HUDEP-2 (cell line): Measurements from ENCODE around the gene ZNF275.

Experiments used
- DNase-seq, 76 experiments: peaks; one replicate each; lab custom pipeline; 2025; ENCODE audit not compliant: unreplicated experiment in 76 of 76; lab: John Stamatoyannopoulos, UW

The ZNF275 gene

GRCh38 chrX:153353416-153353815, 19.5 kb downstream of the ZNF275 start:
- DNase-seq, result no peak

GRCh38 chrX:153357877-153358276, 23.9 kb downstream of the ZNF275 start:
- no peak for DNase-seq

- no peak for DNase-seq
These were observed 27.9 kb downstream of the ZNF275 start for GRCh38 chrX:153361781-153362397.

GRCh38 chrX:153365670-153366069, 31.7 kb downstream of the ZNF275 start:
- no peak for DNase-seq

- DNase-seq, result no peak
These were observed 32.2 kb downstream of the ZNF275 start for GRCh38 chrX:153366119-153366518.

GRCh38 chrX:153366878-153367538, 33.1 kb downstream of the ZNF275 start:
- no peak for DNase-seq

GRCh38 chrX:153370293-153371055, 36.5 kb downstream of the ZNF275 start:
- DNase-seq, result no peak

GRCh38 chrX:153371256-153371655, 37.3 kb downstream of the ZNF275 start:
- no peak for DNase-seq

- no peak for DNase-seq
These were observed 39.0 kb downstream of the ZNF275 start for GRCh38 chrX:153372949-153373348.

- no peak for DNase-seq
These were observed 40.5 kb downstream of the ZNF275 start for GRCh38 chrX:153374426-153374825.

- no peak for DNase-seq
These were observed 41.6 kb downstream of the ZNF275 start for GRCh38 chrX:153375571-153375970.

- no peak for DNase-seq
These were observed 43.8 kb downstream of the ZNF275 start for GRCh38 chrX:153377727-153378126.

GRCh38 chrX:153378607-153379006, 44.7 kb downstream of the ZNF275 start:
- DNase-seq, result no peak

- DNase-seq, result peak in 1 of 76 experiments; percentile 1
These were observed 45.6 kb downstream of the ZNF275 start for GRCh38 chrX:153379508-153379907.

GRCh38 chrX:153379971-153380581, 46.1 kb downstream of the ZNF275 start:
- DNase-seq, result peak in 6 of 76 experiments; percentile 0 to 15 (median 2)

GRCh38 chrX:153380691-153381090, 46.7 kb downstream of the ZNF275 start:
- DNase-seq, result no peak

GRCh38 chrX:153381684-153382532, 48.0 kb downstream of the ZNF275 start:
- peak in 21 of 76 experiments; percentile 0 to 36 (median 6) for DNase-seq

- no peak for DNase-seq
These were observed 48.9 kb downstream of the ZNF275 start for GRCh38 chrX:153382563-153383482.

GRCh38 chrX:153384390-153384789, 50.4 kb downstream of the ZNF275 start:
- no peak for DNase-seq
